ENCODE measurements around the gene P2RY2.
"Not testable (repeated sequence)": the region's sequence is repeated elsewhere in the genome, so short reads cannot be mapped to it uniquely, and the experiment has no call there.

Gene P2RY2

DNA sequence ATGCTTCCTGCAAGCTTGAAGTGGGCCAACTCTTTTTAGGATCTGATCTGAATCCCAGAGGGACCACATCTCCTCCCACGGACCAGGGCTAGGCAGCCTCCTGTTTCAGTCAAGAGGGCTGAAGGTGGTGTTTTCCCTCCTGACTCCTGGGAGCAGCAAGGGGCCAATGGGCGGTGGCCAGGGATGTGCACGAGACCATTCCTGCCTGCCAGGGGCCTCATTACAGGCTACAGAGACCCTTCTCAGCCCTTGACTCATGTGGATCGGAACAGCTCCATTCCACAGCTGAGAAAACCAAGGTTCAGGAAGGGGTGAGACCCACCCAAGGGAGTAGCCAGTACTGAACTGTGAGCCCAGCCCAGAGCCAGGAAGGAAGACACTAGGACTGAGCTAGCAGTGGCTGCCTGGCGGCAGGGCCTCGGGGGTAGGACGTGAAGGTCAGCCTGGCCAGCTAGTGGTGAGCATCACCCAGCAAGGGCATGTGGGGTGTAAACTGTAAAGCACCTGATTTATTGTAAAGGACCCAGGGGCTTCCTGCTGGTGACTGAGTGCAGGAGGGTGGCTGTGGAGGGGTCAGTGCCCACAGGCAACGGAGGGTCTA is 50.7 kb downstream of the P2RY2 start:
- no peaks in the 10 kb centered on the region for H3K36me3 ChIP-seq (ENCODE audit: control insufficient read depth, insufficient read depth, low read length)
- peaks cover 28% of the 10 kb centered on the region for H3K27me3 ChIP-seq (ENCODE audit: control insufficient read depth, insufficient read depth, low read length)
- H3K9me3 ChIP-seq (ENCODE audit: control insufficient read depth, insufficient read depth, low read length), result no peaks in the 10 kb centered on the region
- no peaks in the 10 kb centered on the region for H3K4me1 ChIP-seq (ENCODE audit: control insufficient read depth, insufficient read depth, low read length)
- H3K4me3 ChIP-seq (ENCODE audit: low read depth, low read length), result no peak overlapping the region
- no peak overlapping the region for H3K9ac ChIP-seq (ENCODE audit: low read depth, low read length)

DNA sequence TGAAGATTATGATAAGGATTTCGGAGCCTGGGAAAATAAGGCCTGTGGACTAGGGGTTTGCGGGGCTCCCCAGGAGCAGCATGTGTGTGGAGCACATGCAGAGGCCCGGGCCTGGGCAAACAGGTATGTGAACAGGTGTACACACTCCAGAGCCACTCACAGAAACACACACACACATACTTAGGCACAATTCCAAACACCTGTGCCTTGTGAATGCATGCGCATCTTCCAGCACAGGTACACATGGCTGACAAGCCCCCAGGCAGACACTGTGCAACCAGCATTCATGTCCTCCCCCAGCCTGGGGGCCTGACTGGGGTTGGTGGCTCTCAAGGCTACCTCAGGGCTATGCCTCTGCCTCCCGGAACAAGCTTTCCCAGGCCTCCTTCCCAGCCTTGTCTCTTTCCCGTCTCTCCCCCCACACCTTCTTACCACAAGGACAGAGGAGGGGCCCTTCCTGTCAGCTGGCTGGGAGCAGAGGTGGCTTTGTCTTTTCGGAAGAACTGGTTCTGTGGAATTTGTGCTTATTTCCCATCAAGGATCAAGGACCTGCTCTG is 51.5 kb downstream of the P2RY2 start:
- Histone ChIP-seq H3K4me3 (ENCODE audit: low read depth, low read length) (no peak overlapping the region), H3K36me3 (ENCODE audit: control insufficient read depth, insufficient read depth, low read length) (no peaks in the 10 kb centered on the region), H3K9ac (ENCODE audit: low read depth, low read length) (no peak overlapping the region), H3K27me3 (ENCODE audit: control insufficient read depth, insufficient read depth, low read length) (peaks cover 23% of the 10 kb centered on the region), H3K9me3 (ENCODE audit: control insufficient read depth, insufficient read depth, low read length) (no peaks in the 10 kb centered on the region), H3K4me1 (ENCODE audit: control insufficient read depth, insufficient read depth, low read length) (no peaks in the 10 kb centered on the region)

DNA sequence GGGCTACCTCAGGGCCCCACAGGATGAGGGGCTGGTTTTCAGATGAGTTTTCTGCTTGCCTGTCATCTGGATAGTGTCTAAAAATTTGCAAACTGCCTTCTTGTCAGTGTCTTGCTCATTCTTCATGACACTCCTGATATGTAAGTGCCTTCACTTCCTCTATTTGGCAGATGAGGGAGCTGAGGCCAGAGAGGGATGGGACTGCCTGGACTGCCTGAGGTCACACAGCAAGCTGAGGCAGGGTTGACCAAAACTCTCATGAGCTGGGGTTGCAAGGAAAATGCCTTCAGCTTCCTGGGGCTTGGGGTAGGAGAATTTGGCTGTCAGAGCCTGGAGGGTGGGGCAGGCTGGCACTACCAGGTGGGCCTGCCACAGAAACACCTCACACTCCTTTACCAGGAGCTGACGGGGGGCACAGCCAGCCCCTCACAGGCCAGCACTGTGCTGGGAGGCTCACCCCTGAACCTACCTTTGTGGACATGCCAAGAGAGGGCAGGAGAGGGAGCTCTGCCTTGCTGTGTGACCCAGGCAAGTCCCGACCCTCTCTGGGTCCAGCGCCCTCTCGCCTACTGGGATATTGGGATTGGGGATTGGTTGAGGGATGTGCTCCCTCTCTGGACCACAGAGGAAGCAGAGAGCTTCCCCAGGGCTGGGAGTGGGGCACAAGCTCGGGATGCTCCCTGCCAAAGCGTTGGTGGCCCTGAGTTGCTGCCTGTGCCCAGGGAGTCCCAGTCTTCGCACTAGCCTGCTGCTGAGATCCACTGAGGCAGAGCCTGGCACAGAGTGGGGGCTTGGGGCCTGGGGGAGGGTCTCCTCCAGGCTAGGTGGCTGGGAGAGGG is 52.2 kb downstream of the P2RY2 start:
- Histone ChIP-seq H3K27me3 (ENCODE audit: control insufficient read depth, insufficient read depth, low read length) (peaks cover 16% of the 10 kb centered on the region), H3K4me1 (ENCODE audit: control insufficient read depth, insufficient read depth, low read length) (no peaks in the 10 kb centered on the region), H3K9me3 (ENCODE audit: control insufficient read depth, insufficient read depth, low read length) (no peaks in the 10 kb centered on the region), H3K4me3 (ENCODE audit: low read depth, low read length) (no peak overlapping the region), H3K36me3 (ENCODE audit: control insufficient read depth, insufficient read depth, low read length) (no peaks in the 10 kb centered on the region), H3K9ac (ENCODE audit: low read depth, low read length) (no peak overlapping the region)

DNA sequence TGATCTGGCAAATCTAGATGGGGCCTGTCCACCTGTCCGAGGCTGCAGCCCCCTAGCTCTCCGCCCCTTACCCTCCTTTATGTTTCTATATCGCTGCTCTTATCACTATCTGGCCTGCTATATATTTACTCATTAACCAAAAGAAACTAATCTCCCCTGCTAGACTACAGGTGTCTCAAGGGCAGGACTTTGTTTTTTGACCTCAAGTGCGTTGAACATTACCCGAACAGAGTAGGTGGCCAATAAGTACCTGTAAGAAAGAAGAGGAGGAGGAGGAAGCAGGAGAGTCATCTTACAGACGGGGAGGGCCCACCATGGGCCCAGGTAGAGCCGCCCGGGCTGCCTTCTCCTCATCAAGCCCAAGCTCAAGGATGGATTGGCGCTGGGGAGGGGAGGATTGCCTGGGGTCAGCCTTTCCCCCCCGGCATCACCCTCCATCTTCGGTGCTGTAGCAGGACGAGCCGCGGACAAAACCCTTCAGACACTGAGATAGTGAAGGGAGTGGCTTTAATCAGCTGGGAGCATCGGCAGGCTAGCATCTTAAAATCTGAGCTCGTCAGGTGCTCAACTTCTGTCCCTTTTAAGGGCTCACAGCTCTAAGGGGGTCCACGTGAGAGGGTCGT is 52.9 kb downstream of the P2RY2 start:
- Histone ChIP-seq H3K4me3 (ENCODE audit: low read depth, low read length) (no peak overlapping the region), H3K36me3 (ENCODE audit: control insufficient read depth, insufficient read depth, low read length) (no peaks in the 10 kb centered on the region), H3K27me3 (ENCODE audit: control insufficient read depth, insufficient read depth, low read length) (peaks cover 9% of the 10 kb centered on the region), H3K4me1 (ENCODE audit: control insufficient read depth, insufficient read depth, low read length) (no peaks in the 10 kb centered on the region), H3K9me3 (ENCODE audit: control insufficient read depth, insufficient read depth, low read length) (no peaks in the 10 kb centered on the region), H3K9ac (ENCODE audit: low read depth, low read length) (no peak overlapping the region)

DNA sequence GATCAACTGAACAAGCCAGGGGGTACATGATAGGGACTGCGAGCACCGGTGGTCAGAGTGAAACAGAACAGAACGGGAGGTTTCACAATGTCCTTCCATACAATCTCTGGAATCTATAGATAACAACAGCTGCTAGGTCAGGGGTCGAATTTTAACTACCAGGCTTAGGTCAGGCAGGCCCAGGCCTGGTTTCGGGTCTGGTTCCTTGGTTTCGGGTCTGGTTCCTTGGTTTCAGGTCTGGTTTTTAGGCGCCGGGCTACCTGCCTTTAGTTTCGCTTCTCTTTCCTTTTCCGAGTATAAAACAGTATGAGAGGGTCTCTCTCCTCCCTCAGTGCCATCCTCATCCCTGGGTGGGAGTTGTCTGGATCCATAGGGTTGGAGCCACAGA is 53.4 kb downstream of the P2RY2 start:
- not testable (repeated sequence) for H3K27me3 ChIP-seq (ENCODE audit: control insufficient read depth, insufficient read depth, low read length); H3K4me3 ChIP-seq (ENCODE audit: low read depth, low read length); H3K36me3 ChIP-seq (ENCODE audit: control insufficient read depth, insufficient read depth, low read length); H3K9me3 ChIP-seq (ENCODE audit: control insufficient read depth, insufficient read depth, low read length); H3K4me1 ChIP-seq (ENCODE audit: control insufficient read depth, insufficient read depth, low read length); H3K9ac ChIP-seq (ENCODE audit: low read depth, low read length)

DNA sequence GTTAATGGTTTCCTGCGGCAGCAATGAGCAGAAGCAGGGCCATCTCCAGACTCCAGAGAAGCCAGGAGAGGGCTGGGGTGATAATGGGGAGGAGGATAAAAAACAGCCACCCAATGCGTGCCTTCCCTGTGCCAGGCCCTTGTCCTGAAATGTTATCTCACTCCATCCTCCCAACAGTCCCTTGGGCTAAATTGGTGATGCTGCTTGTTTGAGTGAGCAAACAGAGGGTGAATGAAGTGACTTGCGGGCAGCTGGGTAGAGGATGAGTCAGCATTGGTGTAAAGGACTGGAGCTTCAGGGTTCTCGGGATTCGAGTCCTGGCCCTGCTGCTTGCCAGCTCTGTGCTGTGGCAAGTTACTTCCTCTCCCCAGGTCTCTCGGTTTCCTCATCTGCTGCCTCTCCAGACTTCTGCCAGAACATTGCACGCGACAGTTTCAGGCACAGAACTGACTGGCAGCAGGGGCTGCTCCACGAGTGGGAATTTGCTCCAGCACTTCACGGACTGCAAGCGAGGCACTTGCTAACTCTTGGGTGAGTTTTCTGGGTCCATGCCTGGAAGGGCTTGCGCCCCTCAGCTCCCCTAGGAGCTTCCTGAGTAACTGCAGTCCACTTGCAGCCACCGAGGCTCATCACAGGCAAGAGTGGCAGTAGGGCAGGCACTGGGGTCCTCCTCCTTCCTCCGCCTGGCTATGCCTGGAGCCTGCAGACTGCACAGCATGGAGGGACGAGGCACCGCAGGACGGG is 54.0 kb downstream of the P2RY2 start, which contains the start of gene P2RY6:
P2RY6 (plus strand) TSS at position 403 of the 744 bp plus-strand sequence. CDS start 24,181 bp downstream, outside the sequence.
- no peaks in the 10 kb centered on the region for H3K9me3 ChIP-seq (ENCODE audit: control insufficient read depth, insufficient read depth, low read length)
- no peaks in the 10 kb centered on the region for H3K27me3 ChIP-seq (ENCODE audit: control insufficient read depth, insufficient read depth, low read length)
- no peaks in the 10 kb centered on the region for H3K4me1 ChIP-seq (ENCODE audit: control insufficient read depth, insufficient read depth, low read length)
- H3K9ac ChIP-seq (ENCODE audit: low read depth, low read length), result no peak within 1 kb of the TSS
- H3K36me3 ChIP-seq (ENCODE audit: control insufficient read depth, insufficient read depth, low read length), result no peaks in the 10 kb centered on the region
- no peak within 1 kb of the TSS for H3K4me3 ChIP-seq (ENCODE audit: low read depth, low read length)

DNA sequence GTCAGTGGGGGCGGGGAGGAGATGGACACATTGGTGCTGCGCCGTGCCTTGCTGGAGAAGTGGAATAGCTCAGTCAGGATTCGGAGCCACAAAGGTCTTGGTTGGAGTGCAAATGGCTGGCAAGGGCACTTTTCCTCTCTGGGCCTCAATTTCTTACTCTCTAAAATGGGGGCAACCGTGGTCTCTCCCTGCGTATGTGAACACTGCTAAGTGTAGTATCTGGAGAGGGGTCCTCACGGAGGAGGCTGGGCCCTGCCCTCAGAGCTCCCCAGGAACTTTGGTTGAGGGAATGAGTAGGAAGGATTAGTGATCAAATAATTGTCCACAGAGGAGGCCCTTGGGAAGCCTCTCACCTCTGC is 54.6 kb downstream of the P2RY2 start:
- no peaks in the 10 kb centered on the region for H3K36me3 ChIP-seq (ENCODE audit: control insufficient read depth, insufficient read depth, low read length)
- no peaks in the 10 kb centered on the region for H3K27me3 ChIP-seq (ENCODE audit: control insufficient read depth, insufficient read depth, low read length)
- H3K4me1 ChIP-seq (ENCODE audit: control insufficient read depth, insufficient read depth, low read length), result no peaks in the 10 kb centered on the region
- no peak overlapping the region for H3K9ac ChIP-seq (ENCODE audit: low read depth, low read length)
- no peak overlapping the region for H3K4me3 ChIP-seq (ENCODE audit: low read depth, low read length)
- H3K9me3 ChIP-seq (ENCODE audit: control insufficient read depth, insufficient read depth, low read length), result no peaks in the 10 kb centered on the region

DNA sequence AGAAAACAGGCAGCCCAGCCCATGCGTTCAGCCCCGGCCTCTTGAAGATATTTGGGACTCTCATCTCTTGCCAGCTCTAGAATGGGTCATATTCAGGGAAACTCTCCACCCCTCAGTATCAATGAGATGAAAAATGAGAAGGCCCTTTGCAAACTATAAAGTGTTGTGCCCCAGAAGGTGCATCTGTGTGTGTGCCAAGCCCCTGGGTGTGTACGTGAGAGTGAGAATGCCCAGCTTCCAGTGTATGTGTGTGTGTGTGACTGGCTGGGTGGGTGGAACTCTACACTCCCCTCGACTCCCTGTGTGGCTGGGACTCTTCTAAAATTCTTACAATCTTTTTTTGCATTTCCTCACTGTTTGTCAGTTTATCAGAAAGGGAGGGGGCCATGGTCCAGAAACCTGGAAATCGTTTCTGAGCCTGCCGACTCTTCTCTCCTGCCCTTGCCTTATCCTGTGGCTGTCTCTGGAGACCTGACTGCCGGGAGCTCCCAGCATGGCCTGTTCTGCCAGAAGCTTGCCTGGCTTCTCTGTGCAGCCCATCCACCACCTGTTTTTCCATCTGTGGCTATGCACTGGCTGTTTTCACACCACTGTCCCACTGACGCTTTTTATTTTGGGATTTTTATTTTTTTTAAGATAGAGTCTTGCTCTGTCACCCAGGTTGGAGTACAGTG is 55.3 kb downstream of the P2RY2 start:
- H3K4me1 ChIP-seq (ENCODE audit: control insufficient read depth, insufficient read depth, low read length), result no peaks in the 10 kb centered on the region
- H3K36me3 ChIP-seq (ENCODE audit: control insufficient read depth, insufficient read depth, low read length), result no peaks in the 10 kb centered on the region
- H3K4me3 ChIP-seq (ENCODE audit: low read depth, low read length), result no peak overlapping the region
- no peaks in the 10 kb centered on the region for H3K9me3 ChIP-seq (ENCODE audit: control insufficient read depth, insufficient read depth, low read length)
- no peaks in the 10 kb centered on the region for H3K27me3 ChIP-seq (ENCODE audit: control insufficient read depth, insufficient read depth, low read length)
- H3K9ac ChIP-seq (ENCODE audit: low read depth, low read length), result no peak overlapping the region

DNA sequence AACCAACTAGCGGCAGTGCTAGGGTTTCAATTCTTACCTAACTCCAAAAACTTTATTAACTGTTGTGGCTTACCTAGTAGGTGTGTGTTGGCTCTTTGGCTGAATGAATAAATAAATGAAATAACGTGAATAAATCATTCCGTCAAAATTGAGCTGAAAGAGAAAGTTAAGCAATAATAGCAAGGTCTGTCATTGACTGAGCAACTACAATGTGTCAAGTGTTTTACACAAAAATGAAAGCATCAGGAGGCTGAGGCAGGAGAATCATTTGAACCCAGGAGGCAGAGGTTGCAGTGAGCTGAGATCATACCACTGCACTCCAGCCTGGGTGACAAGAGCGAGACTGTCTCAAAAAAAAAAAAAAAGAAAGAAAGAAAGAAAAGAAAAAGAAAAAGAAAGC is 56.1 kb downstream of the P2RY2 start:
- not testable (repeated sequence) for H3K36me3 ChIP-seq (ENCODE audit: control insufficient read depth, insufficient read depth, low read length); H3K4me1 ChIP-seq (ENCODE audit: control insufficient read depth, insufficient read depth, low read length); H3K27me3 ChIP-seq (ENCODE audit: control insufficient read depth, insufficient read depth, low read length); H3K4me3 ChIP-seq (ENCODE audit: low read depth, low read length); H3K9ac ChIP-seq (ENCODE audit: low read depth, low read length); H3K9me3 ChIP-seq (ENCODE audit: control insufficient read depth, insufficient read depth, low read length)

DNA sequence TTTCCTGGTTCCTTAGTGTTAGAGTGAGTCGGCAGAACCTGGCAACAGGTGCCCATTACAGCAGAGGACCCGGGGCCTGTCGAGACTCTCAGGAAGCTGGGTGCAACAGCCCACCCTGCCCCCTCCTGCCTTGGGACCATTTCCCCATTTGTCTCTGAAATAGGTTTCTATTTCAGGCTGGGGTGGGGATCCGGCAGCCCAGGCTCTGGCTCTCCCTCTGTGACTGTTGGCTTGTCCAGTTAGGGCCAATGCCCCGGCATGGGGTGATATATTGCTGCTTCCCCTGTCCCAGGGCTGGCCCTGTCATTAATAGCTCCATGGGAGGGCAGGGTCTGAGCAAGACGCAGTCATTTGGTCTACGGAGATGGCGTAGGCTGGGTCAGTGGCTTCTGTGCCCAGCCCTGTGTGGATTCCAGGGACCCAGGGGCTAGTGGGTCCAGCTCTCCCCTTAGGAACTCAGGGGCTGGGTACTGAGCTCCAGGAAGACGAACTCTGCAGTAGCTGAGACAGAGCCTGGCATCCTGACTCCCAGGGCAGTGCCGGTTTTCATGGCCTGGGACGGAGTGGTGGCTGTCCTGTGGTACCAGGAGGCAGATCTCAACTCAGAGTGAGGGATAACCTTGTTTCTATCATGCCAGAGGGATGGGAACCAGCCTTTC is 56.8 kb downstream of the P2RY2 start:
- H3K4me1 ChIP-seq (ENCODE audit: control insufficient read depth, insufficient read depth, low read length), result no peaks in the 10 kb centered on the region
- H3K9me3 ChIP-seq (ENCODE audit: control insufficient read depth, insufficient read depth, low read length), result no peaks in the 10 kb centered on the region
- no peak overlapping the region for H3K9ac ChIP-seq (ENCODE audit: low read depth, low read length)
- H3K27me3 ChIP-seq (ENCODE audit: control insufficient read depth, insufficient read depth, low read length), result no peaks in the 10 kb centered on the region
- H3K4me3 ChIP-seq (ENCODE audit: low read depth, low read length), result no peak overlapping the region
- no peaks in the 10 kb centered on the region for H3K36me3 ChIP-seq (ENCODE audit: control insufficient read depth, insufficient read depth, low read length)

DNA sequence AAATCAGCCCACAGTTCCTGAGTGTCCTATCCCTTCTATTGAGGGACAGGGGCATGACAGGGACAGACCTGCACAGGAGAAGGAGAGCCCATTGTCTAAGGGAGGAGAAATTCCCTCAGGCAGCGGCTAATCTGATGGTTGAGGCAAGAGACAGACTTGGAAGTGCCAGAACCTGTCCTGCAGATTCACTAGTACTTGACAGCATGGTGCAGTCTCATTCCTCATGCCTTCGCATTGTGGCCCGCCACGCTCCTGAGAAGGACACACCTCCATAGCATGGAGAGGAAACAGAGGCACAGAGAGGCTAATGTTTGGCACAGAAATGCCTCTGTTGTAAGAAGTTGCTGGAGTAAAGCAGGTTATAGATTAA is 57.3 kb downstream of the P2RY2 start:
- H3K9ac ChIP-seq (ENCODE audit: low read depth, low read length), result no peak overlapping the region
- H3K4me3 ChIP-seq (ENCODE audit: low read depth, low read length), result no peak overlapping the region
- no peaks in the 10 kb centered on the region for H3K27me3 ChIP-seq (ENCODE audit: control insufficient read depth, insufficient read depth, low read length)
- no peaks in the 10 kb centered on the region for H3K4me1 ChIP-seq (ENCODE audit: control insufficient read depth, insufficient read depth, low read length)
- no peaks in the 10 kb centered on the region for H3K9me3 ChIP-seq (ENCODE audit: control insufficient read depth, insufficient read depth, low read length)
- no peaks in the 10 kb centered on the region for H3K36me3 ChIP-seq (ENCODE audit: control insufficient read depth, insufficient read depth, low read length)
